HL-60 (cell line): ENCODE results near the gene ARIH1.

Source experiments
- DNase-seq, 2 experiments: peaks; one replicate each; pipeline ENCODE4 v3.0.0-alpha.2; 2010 to 2020; ENCODE audit warnings: low read depth in 1 of 2, low spot score in 1 of 2
- H3K27ac ChIP-seq: fragments of 250-450 bp; sonication (Bioruptor Pico); replicated peaks from 2 replicates; pipeline ENCODE4 v1.5.1; 2020; ENCODE audit warnings: mild to moderate bottlenecking, moderate library complexity
- H3K27me3 ChIP-seq: fragments of 250-450 bp; sonication (Bioruptor Pico); 2 replicates; pipeline ENCODE4 v1.5.1; 2021; ENCODE audit warnings: mild to moderate bottlenecking, moderate library complexity; ENCODE audit not compliant: insufficient read depth, poor library complexity, severe bottlenecking
- H3K4me3 ChIP-seq: replicated peaks from 2 replicates; pipeline ENCODE4 v1.5.1; 2011; ENCODE audit warnings: mild to moderate bottlenecking, control low read depth, low read length; ENCODE audit not compliant: insufficient read depth
- CTCF ChIP-seq: IDR thresholded peaks from one replicate; pipeline ENCODE4 v1.5.1; 2011; ENCODE audit warnings: low read length, control low read depth, inconsistent platforms; ENCODE audit not compliant: insufficient read depth
- GABPA ChIP-seq: IDR thresholded peaks from 2 replicates; pipeline ENCODE4 v1.6.1; 2012; ENCODE audit warnings: low read depth
- POLR2AphosphoS5 ChIP-seq: IDR thresholded peaks from 2 replicates; pipeline ENCODE4 v1.6.1; 2012; ENCODE audit warnings: low read depth
- SPI1 ChIP-seq: IDR thresholded peaks from 2 replicates; pipeline ENCODE4 v1.6.1; 2012; ENCODE audit warnings: low read depth, mild to moderate bottlenecking, borderline replicate concordance
- TF ChIP-seq, protein P1 (sequence below): IDR thresholded peaks from 2 replicates; pipeline ENCODE4 v1.6.1; 2012; ENCODE audit warnings: low read depth; ENCODE audit not compliant: insufficient replicate concordance

Gene ARIH1

GRCh38 chr15:72488558-72488957 lies 14.4 kb downstream of the ARIH1 start:
- TF ChIP-seq GABPA (no peak), SPI1 (no peak), CTCF (no peak), POLR2AphosphoS5 (no peak)
- TF ChIP-seq, protein P1, sequence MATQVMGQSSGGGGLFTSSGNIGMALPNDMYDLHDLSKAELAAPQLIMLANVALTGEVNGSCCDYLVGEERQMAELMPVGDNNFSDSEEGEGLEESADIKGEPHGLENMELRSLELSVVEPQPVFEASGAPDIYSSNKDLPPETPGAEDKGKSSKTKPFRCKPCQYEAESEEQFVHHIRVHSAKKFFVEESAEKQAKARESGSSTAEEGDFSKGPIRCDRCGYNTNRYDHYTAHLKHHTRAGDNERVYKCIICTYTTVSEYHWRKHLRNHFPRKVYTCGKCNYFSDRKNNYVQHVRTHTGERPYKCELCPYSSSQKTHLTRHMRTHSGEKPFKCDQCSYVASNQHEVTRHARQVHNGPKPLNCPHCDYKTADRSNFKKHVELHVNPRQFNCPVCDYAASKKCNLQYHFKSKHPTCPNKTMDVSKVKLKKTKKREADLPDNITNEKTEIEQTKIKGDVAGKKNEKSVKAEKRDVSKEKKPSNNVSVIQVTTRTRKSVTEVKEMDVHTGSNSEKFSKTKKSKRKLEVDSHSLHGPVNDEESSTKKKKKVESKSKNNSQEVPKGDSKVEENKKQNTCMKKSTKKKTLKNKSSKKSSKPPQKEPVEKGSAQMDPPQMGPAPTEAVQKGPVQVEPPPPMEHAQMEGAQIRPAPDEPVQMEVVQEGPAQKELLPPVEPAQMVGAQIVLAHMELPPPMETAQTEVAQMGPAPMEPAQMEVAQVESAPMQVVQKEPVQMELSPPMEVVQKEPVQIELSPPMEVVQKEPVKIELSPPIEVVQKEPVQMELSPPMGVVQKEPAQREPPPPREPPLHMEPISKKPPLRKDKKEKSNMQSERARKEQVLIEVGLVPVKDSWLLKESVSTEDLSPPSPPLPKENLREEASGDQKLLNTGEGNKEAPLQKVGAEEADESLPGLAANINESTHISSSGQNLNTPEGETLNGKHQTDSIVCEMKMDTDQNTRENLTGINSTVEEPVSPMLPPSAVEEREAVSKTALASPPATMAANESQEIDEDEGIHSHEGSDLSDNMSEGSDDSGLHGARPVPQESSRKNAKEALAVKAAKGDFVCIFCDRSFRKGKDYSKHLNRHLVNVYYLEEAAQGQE = no peak
- DNase-seq = no peak
- Histone ChIP-seq H3K27ac (no peak overlapping the region), H3K4me3 (no peak overlapping the region), H3K27me3 (no peaks in the 10 kb centered on the region)

- no peak overlapping the region for H3K4me3 ChIP-seq
- TF ChIP-seq SPI1 = no peak
- TF ChIP-seq, protein P1 = no peak
- TF ChIP-seq CTCF = no peak
- no peak for TF ChIP-seq GABPA
- TF ChIP-seq POLR2AphosphoS5 = no peak
- no peak for DNase-seq
- no peaks in the 10 kb centered on the region for H3K27me3 ChIP-seq
- H3K27ac ChIP-seq = no peak overlapping the region
Observed at GRCh38 chr15:72489943-72490554, 15.9 kb downstream of the ARIH1 start.

GRCh38 chr15:72491768-72492167 lies 17.6 kb downstream of the ARIH1 start:
- Histone ChIP-seq H3K27me3 (no peaks in the 10 kb centered on the region), H3K4me3 (no peak overlapping the region), H3K27ac (no peak overlapping the region)
- DNase-seq = no peak
- no peak for TF ChIP-seq POLR2AphosphoS5
- no peak for TF ChIP-seq GABPA
- TF ChIP-seq, protein P1 = no peak
- no peak for TF ChIP-seq SPI1
- no peak for TF ChIP-seq CTCF
